ENCODE measurements around the gene TMEM203. TPM values are rescaled to one million over a fixed set of nuclear protein-coding genes. Genes with fewer than 3 reads are reported as not detected.
A peak's percentile ranks its signal among the peaks of the same experiment; 100 is the strongest.

TMEM203 gene
- total and polyA plus RNA-seq, 2 experiments from 2014 or later: 32.7 to 53.4 TPM

- no peak for TF ChIP-seq CTCF (conservative IDR thresholded peaks at IDR 0.05; ENCODE audit: low read depth in 2 of 2)
- TF ChIP-seq EZH2phosphoT487 (IDR thresholded peaks at IDR 0.05; ENCODE audit: unreplicated experiment): no peak
- TF ChIP-seq JUNB (IDR thresholded peaks at IDR 0.05; ENCODE audit: unreplicated experiment): no peak
Measured at GRCh38 chr9:137178201-137178938, 27.1 kb downstream of the TMEM203 start (continued).

DNA sequence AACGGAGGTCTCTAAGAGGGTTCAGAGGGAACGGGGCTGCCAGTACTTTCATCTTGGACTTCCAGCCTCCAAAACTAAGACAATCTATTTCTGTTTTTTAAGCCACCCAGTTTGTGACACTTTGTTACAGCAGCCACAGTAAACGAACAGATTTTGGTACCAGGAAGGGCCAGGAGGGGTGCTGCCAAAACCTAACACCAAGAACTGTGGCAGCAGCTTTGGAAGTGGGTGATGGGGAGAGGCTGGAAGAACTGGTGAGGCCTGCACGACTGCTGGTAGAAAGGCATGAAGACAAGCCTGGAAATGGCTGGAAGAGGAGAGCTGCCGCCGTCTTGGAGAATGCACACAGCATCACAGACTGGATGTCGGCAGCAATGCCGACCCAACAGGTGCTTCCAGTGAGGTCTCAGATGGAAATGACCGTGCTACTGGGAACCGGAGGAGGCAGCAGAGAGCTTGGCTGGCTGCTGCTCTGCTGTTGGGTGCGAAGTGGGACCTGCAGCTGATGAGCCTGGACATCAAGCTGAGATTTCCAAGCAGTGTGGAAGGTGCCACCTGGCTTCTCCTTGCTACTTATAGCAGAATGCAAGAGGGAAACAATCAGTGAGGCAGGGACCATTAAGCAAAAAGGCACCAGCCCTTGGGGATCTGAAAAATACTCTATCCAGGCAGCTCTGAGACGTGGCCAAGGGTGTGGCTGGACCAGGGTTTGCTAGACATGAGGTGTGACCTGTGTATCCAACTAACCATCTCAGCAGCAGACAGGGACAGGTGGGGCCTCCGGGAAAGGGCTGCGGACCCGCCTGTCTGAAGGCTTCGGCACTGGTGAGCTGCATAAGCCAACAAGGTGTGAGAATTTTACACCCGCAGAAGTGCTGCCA is 28.9 kb downstream of the TMEM203 start:
- Histone ChIP-seq H4K20me1 (replicated peaks; ENCODE audit: insufficient read depth) (no peaks in the 10 kb centered on the region), H3K9me2 (ENCODE audit: insufficient read depth) (no peaks in the 10 kb centered on the region), H3K4me2 (no peak overlapping the region), H3K27me3 (ENCODE audit: insufficient read depth) (peaks cover 1% of the 10 kb centered on the region; the same call in 1 of the 2 replicates), H2AFZ (no peak overlapping the region), H3K4me1 (ENCODE audit: insufficient read depth) (no peaks in the 10 kb centered on the region), H3F3A (replicated peaks; ENCODE audit: low read depth) (peaks cover 7% of the 10 kb centered on the region; the same call in 1 of the 2 replicates), H3K36me3 (ENCODE audit: insufficient read depth) (no peaks in the 10 kb centered on the region), H3K4me3 (no peak overlapping the region), H3K79me2 (replicated peaks; ENCODE audit: insufficient read depth) (no peaks in the 10 kb centered on the region), H3K27ac (ENCODE audit: low read depth) (no peak overlapping the region)
- peaks cover 4% of the 10 kb centered on the region; the same call in 1 of the 3 replicates for H3K36me3 Mint-ChIP-seq (ENCODE audit: low read depth)
- no peaks in the 10 kb centered on the region for H3K9me3 Mint-ChIP-seq
- no peaks in the 10 kb centered on the region; the same call in 1 of the 3 replicates for H3K4me1 Mint-ChIP-seq
- peak; percentile 70 for DNase-seq (ENCODE audit: low spot score)
- peaks cover 8% of the 10 kb centered on the region for H3K27me3 Mint-ChIP-seq (ENCODE audit: insufficient read depth, low read depth, poor library complexity)
- no peak overlapping the region for H3K27ac Mint-ChIP-seq
- TF ChIP-seq EZH2 (IDR thresholded peaks at IDR 0.05; ENCODE audit: low read depth, unreplicated experiment) (no peak), STAT1 (IDR thresholded peaks at IDR 0.05; ENCODE audit: unreplicated experiment) (no peak), JUNB (IDR thresholded peaks at IDR 0.05; ENCODE audit: unreplicated experiment) (no peak), POLR2AphosphoS5 (IDR thresholded peaks at IDR 0.05; ENCODE audit: low read depth) (0 out of 2 replicates have a peak, but pooled peaks have one; percentile 23), EZH2phosphoT487 (IDR thresholded peaks at IDR 0.05; ENCODE audit: unreplicated experiment) (no peak), CTCF (conservative IDR thresholded peaks at IDR 0.05; ENCODE audit: low read depth in 2 of 2) (peak; percentile 43 to 58), ZNF114 (CRISPR knock-in tag; IDR thresholded peaks at IDR 0.05) (no peak)
- no peak overlapping the region for H3K4me3 Mint-ChIP-seq
- peak; percentile 67 for ATAC-seq
